Effector memory CD4-positive, alpha-beta T cell (primary cell): ENCODE data around the gene CISTR.

Experiments used
- DNase-seq, 3 donors: peaks; one replicate each; pipeline ENCODE4 v3.0.0-alpha.2; 2020
- H3K27ac ChIP-seq: 2 replicates; pipeline ENCODE4 v1.7.0; 2013; ENCODE audit warnings: mild to moderate bottlenecking, low read length, moderate library complexity; ENCODE audit not compliant: insufficient read depth, poor library complexity, severe bottlenecking
- H3K27me3 ChIP-seq: replicated peaks from 2 replicates; pipeline ENCODE4 v1.7.0; 2013; ENCODE audit warnings: mild to moderate bottlenecking, low read length; ENCODE audit not compliant: insufficient read depth, control insufficient read depth, poor library complexity, severe bottlenecking
- H3K36me3 ChIP-seq: 2 replicates; pipeline ENCODE4 v1.7.0; 2013; ENCODE audit warnings: mild to moderate bottlenecking, low read length, moderate library complexity; ENCODE audit not compliant: control insufficient read depth, insufficient read depth
- H3K4me1 ChIP-seq: 2 replicates; pipeline ENCODE4 v1.7.0; 2013; ENCODE audit warnings: low read length, mild to moderate bottlenecking; ENCODE audit not compliant: control insufficient read depth, insufficient read depth, poor library complexity, severe bottlenecking
- H3K4me3 ChIP-seq: 2 replicates; pipeline ENCODE4 v1.7.0; 2013; ENCODE audit warnings: low read length, low read depth, mild to moderate bottlenecking; ENCODE audit not compliant: insufficient read depth, poor library complexity, severe bottlenecking
- H3K9me3 ChIP-seq: 2 replicates; pipeline ENCODE4 v1.7.0; 2013; ENCODE audit warnings: mild to moderate bottlenecking, low read length, moderate library complexity; ENCODE audit not compliant: control insufficient read depth
- total RNA-seq, 3 donors: gene quantifications; one replicate each; lab custom pipeline; 2026; lab: John Stamatoyannopoulos, UW

Gene CISTR
- 0 to 0.09 (median 0) reads per million in 3 donors for total RNA-seq

DNA sequence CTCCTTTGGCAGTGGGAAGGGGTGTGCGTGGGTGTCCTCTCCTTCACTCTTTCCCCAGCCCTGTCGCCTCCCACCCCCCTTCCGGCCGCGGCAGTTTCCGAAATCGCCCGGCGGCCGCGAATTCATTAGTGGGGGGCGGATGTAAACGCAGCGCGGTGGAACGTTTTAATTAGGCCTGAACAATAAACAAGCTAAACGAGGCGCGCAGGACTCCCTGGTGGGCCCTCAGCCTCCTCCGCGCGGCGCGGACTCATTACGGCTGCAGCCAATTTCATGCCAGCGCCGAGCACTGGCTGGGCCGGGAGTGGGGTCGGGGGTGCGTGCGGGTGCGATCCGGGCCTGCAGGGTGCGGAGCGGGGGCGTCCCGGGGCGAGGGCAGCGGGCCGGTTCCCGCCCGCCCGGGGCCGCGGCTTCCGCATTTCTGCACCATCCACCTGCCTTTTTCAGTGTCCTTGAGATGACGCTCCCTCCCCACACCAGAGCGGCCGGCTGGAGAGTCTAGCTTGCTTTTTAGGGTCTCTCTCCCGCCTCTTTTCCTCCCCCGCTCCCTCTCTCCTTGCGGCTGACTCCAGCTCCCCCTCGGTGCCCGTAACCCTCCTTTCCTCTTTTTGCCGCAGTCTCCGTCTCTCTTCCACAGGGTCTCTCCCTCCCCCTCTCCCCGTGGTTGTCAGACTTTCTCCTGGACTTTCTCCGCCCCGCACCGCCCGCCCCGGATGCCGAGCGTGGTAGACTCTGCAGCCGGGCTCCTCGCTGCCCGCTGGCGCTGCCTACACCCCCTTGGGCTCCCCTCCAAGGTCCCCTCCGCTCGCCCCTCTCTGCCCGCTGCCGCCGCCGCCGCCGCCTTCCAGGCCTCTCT lies at the start of gene CISTR:
TSS of gene CISTR (minus strand) at position 644 of the 856 bp plus-strand sequence.
- H3K36me3 ChIP-seq, result no peaks in the 10 kb centered on the region
- peaks cover 12% of the 10 kb centered on the region for H3K27me3 ChIP-seq
- peaks cover 30% of the 10 kb centered on the region for H3K4me1 ChIP-seq
- H3K9me3 ChIP-seq, result no peaks in the 10 kb centered on the region
- no peak within 1 kb of the TSS for H3K27ac ChIP-seq
- peak within 1 kb of the TSS; percentile 58 for H3K4me3 ChIP-seq
- no peak for DNase-seq

- DNase-seq, result no peak
- no peak overlapping the region for H3K4me3 ChIP-seq
- H3K36me3 ChIP-seq, result no peaks in the 10 kb centered on the region
- no peaks in the 10 kb centered on the region for H3K4me1 ChIP-seq
- H3K27me3 ChIP-seq, result peaks cover 10% of the 10 kb centered on the region
- H3K27ac ChIP-seq, result no peak overlapping the region
- no peaks in the 10 kb centered on the region for H3K9me3 ChIP-seq
These were observed 46.8 kb upstream of the CISTR start for GRCh38 chr12:53798575-53798974.

DNA sequence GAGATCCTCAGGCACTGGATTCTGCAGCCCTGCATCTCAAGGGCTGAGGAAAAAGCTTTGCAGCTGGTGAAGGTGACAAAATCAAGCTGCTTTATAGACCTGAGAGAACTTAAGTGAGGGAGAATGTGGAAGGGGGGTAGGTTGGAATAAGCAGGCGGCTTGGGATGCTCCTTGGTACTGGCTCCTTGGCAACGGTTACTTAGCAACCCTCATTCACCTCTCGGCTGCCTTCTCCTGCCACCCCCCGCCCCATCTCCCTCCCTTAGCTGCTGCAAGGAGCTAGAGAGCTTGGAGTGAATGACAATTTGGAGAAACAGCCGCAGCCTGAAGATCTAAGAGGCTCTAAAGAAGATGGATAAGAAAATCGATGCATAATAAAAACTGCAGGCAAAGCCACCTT lies 44.1 kb upstream of the CISTR start:
- no peak for DNase-seq
- Histone ChIP-seq H3K9me3 (no peaks in the 10 kb centered on the region), H3K27me3 (peaks cover 4% of the 10 kb centered on the region), H3K4me1 (no peaks in the 10 kb centered on the region), H3K4me3 (no peak overlapping the region), H3K36me3 (no peaks in the 10 kb centered on the region), H3K27ac (no peak overlapping the region)

DNA sequence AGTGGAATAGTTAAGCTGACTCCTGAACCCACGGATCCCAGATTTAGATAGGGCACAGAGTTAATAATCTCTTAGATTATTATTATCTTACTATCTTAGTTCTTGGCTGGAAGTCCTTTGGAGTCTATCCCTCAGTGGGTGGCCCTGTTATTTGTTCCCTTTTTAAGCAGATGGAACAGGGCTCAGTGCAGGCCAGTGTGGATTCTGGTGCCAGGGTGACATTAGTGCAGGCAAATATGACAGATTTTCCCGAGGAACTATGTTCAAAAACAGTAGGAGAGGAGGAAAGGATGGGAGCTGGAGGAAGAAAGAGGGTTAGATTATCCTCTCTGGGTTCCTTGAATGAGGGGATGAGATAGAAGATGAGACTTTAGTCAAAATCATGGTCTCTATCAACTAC lies 41.4 kb upstream of the CISTR start:
- H3K36me3 ChIP-seq, result no peaks in the 10 kb centered on the region

GRCh38 chr12:53791735-53792326 lies 40.1 kb upstream of the CISTR start:
- H3K27me3 ChIP-seq, result peaks cover 4% of the 10 kb centered on the region
- no peaks in the 10 kb centered on the region for H3K36me3 ChIP-seq
- no peaks in the 10 kb centered on the region for H3K4me1 ChIP-seq
- no peak overlapping the region for H3K27ac ChIP-seq
- no peak overlapping the region for H3K4me3 ChIP-seq
- H3K9me3 ChIP-seq, result no peaks in the 10 kb centered on the region
- DNase-seq, result peak in 1 of 3 donors; percentile 12

More for the DNA sequence above, 41.4 kb upstream of the CISTR start:
- Histone ChIP-seq H3K4me3 (no peak overlapping the region), H3K27ac (no peak overlapping the region), H3K4me1 (no peaks in the 10 kb centered on the region), H3K27me3 (peaks cover 4% of the 10 kb centered on the region), H3K9me3 (no peaks in the 10 kb centered on the region)
- DNase-seq, result no peak

- Histone ChIP-seq H3K27me3 (no peaks in the 10 kb centered on the region), H3K27ac (no peak overlapping the region), H3K36me3 (no peaks in the 10 kb centered on the region), H3K4me3 (no peak overlapping the region), H3K9me3 (no peaks in the 10 kb centered on the region), H3K4me1 (no peaks in the 10 kb centered on the region)
- DNase-seq, result no peak
These were observed 37.8 kb upstream of the CISTR start for GRCh38 chr12:53789570-53789969.

- no peaks in the 10 kb centered on the region for H3K27me3 ChIP-seq
These were observed 37.1 kb upstream of the CISTR start for GRCh38 chr12:53788892-53789291.

DNA sequence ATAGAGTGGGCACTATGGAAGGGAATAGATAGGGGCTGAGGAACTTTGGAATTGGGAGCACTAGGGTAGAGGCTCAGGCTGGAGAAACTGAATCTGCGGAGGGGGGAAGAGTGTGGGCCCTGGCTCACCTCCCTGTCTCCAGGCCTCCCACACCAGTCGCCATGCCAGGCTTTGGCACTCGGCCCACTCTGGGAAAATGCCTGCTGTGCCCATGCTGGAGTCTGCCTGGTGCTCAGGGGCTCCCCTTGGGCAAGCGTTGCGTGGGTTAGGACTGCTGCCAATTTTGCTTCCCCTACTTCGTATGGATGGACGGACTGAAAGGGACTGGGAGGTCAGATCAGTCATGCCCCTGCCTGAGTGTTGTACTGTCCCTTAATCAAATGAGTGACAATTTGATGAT lies 34.6 kb upstream of the CISTR start:
- no peaks in the 10 kb centered on the region for H3K9me3 ChIP-seq
- H3K36me3 ChIP-seq, result no peaks in the 10 kb centered on the region
- DNase-seq, result no peak
- H3K4me1 ChIP-seq, result no peaks in the 10 kb centered on the region
- H3K27me3 ChIP-seq, result no peaks in the 10 kb centered on the region
- H3K4me3 ChIP-seq, result no peak overlapping the region
- H3K27ac ChIP-seq, result no peak overlapping the region

More at GRCh38 chr12:53788892-53789291, 37.1 kb upstream of the CISTR start:
- Histone ChIP-seq H3K4me1 (no peaks in the 10 kb centered on the region), H3K9me3 (no peaks in the 10 kb centered on the region), H3K36me3 (no peaks in the 10 kb centered on the region), H3K4me3 (no peak overlapping the region), H3K27ac (no peak overlapping the region)
- no peak for DNase-seq

DNA sequence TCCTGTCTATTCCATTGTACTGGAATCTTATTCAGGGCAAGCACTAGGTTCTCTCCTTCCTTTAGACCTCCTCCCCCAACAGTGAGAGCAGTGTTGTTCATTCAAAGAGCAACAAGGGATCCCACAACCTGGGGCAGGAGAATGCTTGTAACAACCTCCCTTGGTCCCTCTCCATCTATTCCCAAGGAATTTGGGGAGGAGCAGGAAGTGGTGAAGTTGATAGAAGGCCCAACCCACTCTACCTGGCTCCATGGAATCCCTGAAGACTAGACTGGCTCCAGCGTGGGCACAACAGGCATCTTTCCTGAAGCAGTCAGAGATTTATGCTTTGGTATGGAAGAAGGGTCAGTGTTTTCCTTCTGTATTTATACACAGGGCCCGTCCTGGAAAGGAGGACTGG lies 33.4 kb upstream of the CISTR start:
- Histone ChIP-seq H3K27me3 (no peaks in the 10 kb centered on the region), H3K4me1 (no peaks in the 10 kb centered on the region), H3K27ac (no peak overlapping the region), H3K9me3 (no peaks in the 10 kb centered on the region), H3K4me3 (no peak overlapping the region), H3K36me3 (no peaks in the 10 kb centered on the region)
- no peak for DNase-seq

GRCh38 chr12:53782093-53782703 lies 30.4 kb upstream of the CISTR start:
- no peaks in the 10 kb centered on the region for H3K9me3 ChIP-seq
- no peaks in the 10 kb centered on the region for H3K36me3 ChIP-seq
- H3K4me1 ChIP-seq, result no peaks in the 10 kb centered on the region
- H3K4me3 ChIP-seq, result no peak overlapping the region
- H3K27ac ChIP-seq, result no peak overlapping the region
- DNase-seq, result no peak
- H3K27me3 ChIP-seq, result no peaks in the 10 kb centered on the region
